ENCODE data around the gene DAW1. TPM values are rescaled to one million over a fixed set of nuclear protein-coding genes. Genes with fewer than 3 reads are reported as not detected.
"Not testable (repeated sequence)": the region's sequence is repeated elsewhere in the genome, so short reads cannot be mapped to it uniquely, and the experiment has no call there.

Gene DAW1
- total RNA-seq (2014; rRNA removed; shearing (Covaris generic); ENCODE audit: low replicate concordance) = 3.4 and 4.3 TPM in 2 replicates

GRCh38 chr2:227871375-227871791 lies at the start of gene DAW1:
Gene DAW1, plus strand, starts transcription at chr2:227871631. Its CDS starts 59 bp downstream, at chr2:227871690.
- in situ Hi-C loops (cut with HindIII; ENCODE audit: low pct_unique_long_range_greater_than_20kb, low sequenced_read_pairs) = no loop called here
- peak; percentile 52 for DNase-seq (ENCODE audit: low read depth)

- in situ Hi-C loops (cut with HindIII; ENCODE audit: low pct_unique_long_range_greater_than_20kb, low sequenced_read_pairs) = no loop called here
- DNase-seq (ENCODE audit: low read depth) = peak; percentile 55
Measured at GRCh38 chr2:227822416-227823003, 48.9 kb upstream of the DAW1 start.

- DNase-seq (ENCODE audit: low read depth) = no peak
- in situ Hi-C loops (cut with HindIII; ENCODE audit: low pct_unique_long_range_greater_than_20kb, low sequenced_read_pairs) = no loop called here
Measured at GRCh38 chr2:227823922-227824321, 47.5 kb upstream of the DAW1 start.

- in situ Hi-C loops (cut with HindIII; ENCODE audit: low pct_unique_long_range_greater_than_20kb, low sequenced_read_pairs) = no loop called here
- DNase-seq (ENCODE audit: low read depth) = no peak
Measured at GRCh38 chr2:227824711-227825110, 46.7 kb upstream of the DAW1 start.

GRCh38 chr2:227826019-227826521 lies 45.4 kb upstream of the DAW1 start:
- in situ Hi-C loops (cut with HindIII; ENCODE audit: low pct_unique_long_range_greater_than_20kb, low sequenced_read_pairs) = no loop called here
- DNase-seq (ENCODE audit: low read depth) = no peak

GRCh38 chr2:227826563-227826962 lies 44.9 kb upstream of the DAW1 start:
- in situ Hi-C loops (cut with HindIII; ENCODE audit: low pct_unique_long_range_greater_than_20kb, low sequenced_read_pairs) = no loop called here
- no peak for DNase-seq (ENCODE audit: low read depth)

- in situ Hi-C loops (cut with HindIII; ENCODE audit: low pct_unique_long_range_greater_than_20kb, low sequenced_read_pairs) = no loop called here
Measured at GRCh38 chr2:227827143-227827542, 44.3 kb upstream of the DAW1 start.

GRCh38 chr2:227828477-227828912 lies 42.9 kb upstream of the DAW1 start:
- in situ Hi-C loops (cut with HindIII; ENCODE audit: low pct_unique_long_range_greater_than_20kb, low sequenced_read_pairs) = no loop called here
- DNase-seq (ENCODE audit: low read depth) = no peak

More at GRCh38 chr2:227827143-227827542, 44.3 kb upstream of the DAW1 start:
- no peak for DNase-seq (ENCODE audit: low read depth)

- no peak for DNase-seq (ENCODE audit: low read depth)
- in situ Hi-C loops (cut with HindIII; ENCODE audit: low pct_unique_long_range_greater_than_20kb, low sequenced_read_pairs) = no loop called here
Measured at GRCh38 chr2:227829337-227829736, 42.1 kb upstream of the DAW1 start.

GRCh38 chr2:227834423-227834822 lies 37.0 kb upstream of the DAW1 start:
- DNase-seq (ENCODE audit: low read depth) = no peak
- in situ Hi-C loops (cut with HindIII; ENCODE audit: low pct_unique_long_range_greater_than_20kb, low sequenced_read_pairs) = no loop called here

- in situ Hi-C loops (cut with HindIII; ENCODE audit: low pct_unique_long_range_greater_than_20kb, low sequenced_read_pairs) = no loop called here
- no peak for DNase-seq (ENCODE audit: low read depth)
Measured at GRCh38 chr2:227834916-227835650, 36.3 kb upstream of the DAW1 start.

- in situ Hi-C loops (cut with HindIII; ENCODE audit: low pct_unique_long_range_greater_than_20kb, low sequenced_read_pairs); DNase-seq (ENCODE audit: low read depth): not testable (repeated sequence)
Measured at GRCh38 chr2:227839339-227840129, 31.9 kb upstream of the DAW1 start.

- DNase-seq (ENCODE audit: low read depth) = no peak
- in situ Hi-C loops (cut with HindIII; ENCODE audit: low pct_unique_long_range_greater_than_20kb, low sequenced_read_pairs) = no loop called here
Measured at GRCh38 chr2:227846831-227847230, 24.6 kb upstream of the DAW1 start.

GRCh38 chr2:227848146-227848545 lies 23.3 kb upstream of the DAW1 start:
- in situ Hi-C loops (cut with HindIII; ENCODE audit: low pct_unique_long_range_greater_than_20kb, low sequenced_read_pairs) = no loop called here
- DNase-seq (ENCODE audit: low read depth) = no peak

GRCh38 chr2:227848586-227848985 lies 22.8 kb upstream of the DAW1 start:
- in situ Hi-C loops (cut with HindIII; ENCODE audit: low pct_unique_long_range_greater_than_20kb, low sequenced_read_pairs) = no loop called here
- no peak for DNase-seq (ENCODE audit: low read depth)

- in situ Hi-C loops (cut with HindIII; ENCODE audit: low pct_unique_long_range_greater_than_20kb, low sequenced_read_pairs) = no loop called here
- DNase-seq (ENCODE audit: low read depth) = no peak
Measured at GRCh38 chr2:227849906-227850305, 21.5 kb upstream of the DAW1 start.

GRCh38 chr2:227853204-227853629 lies 18.2 kb upstream of the DAW1 start:
- peak; percentile 97 for DNase-seq (ENCODE audit: low read depth)
- in situ Hi-C loops (cut with HindIII; ENCODE audit: low pct_unique_long_range_greater_than_20kb, low sequenced_read_pairs) = no loop called here

- in situ Hi-C loops (cut with HindIII; ENCODE audit: low pct_unique_long_range_greater_than_20kb, low sequenced_read_pairs) = no loop called here
- peak; percentile 94 for DNase-seq (ENCODE audit: low read depth)
Measured at GRCh38 chr2:227853765-227854271, 17.6 kb upstream of the DAW1 start.

- in situ Hi-C loops (cut with HindIII; ENCODE audit: low pct_unique_long_range_greater_than_20kb, low sequenced_read_pairs) = no loop called here
Measured at GRCh38 chr2:227855440-227855839, 16.0 kb upstream of the DAW1 start.

More at GRCh38 chr2:227855440-227855839, 16.0 kb upstream of the DAW1 start:
- DNase-seq (ENCODE audit: low read depth) = no peak
